SK-N-SH treated with all-trans-retinoic acid at 6 μM for 48 hours (cell line): ENCODE data around the gene KLHDC7B.

Source experiments
- ATAC-seq: fragments of 200-7000 bp; cut with Tn5 transposase; 3 replicates; pipeline ENCODE4 v1.9.1; 2020; ENCODE audit warnings: mild to moderate bottlenecking, moderate library complexity
- BACH2 ChIP-seq: fragments of 250-450 bp; sonication (Bioruptor Pico); IDR thresholded peaks from 2 replicates; pipeline ENCODE4 v1.9.0; 2021; ENCODE audit warnings: mild to moderate bottlenecking, borderline replicate concordance
- CREB5 ChIP-seq: fragments of 250-450 bp; sonication (Bioruptor Pico); IDR thresholded peaks from 2 replicates; pipeline ENCODE4 v1.5.1; 2020; ENCODE audit warnings: low read depth, mild to moderate bottlenecking, moderate library complexity
- CSDC2 ChIP-seq: fragments of 250-450 bp; sonication (Bioruptor Pico); IDR thresholded peaks from 2 replicates; pipeline ENCODE4 v1.5.0; 2020; ENCODE audit warnings: mild to moderate bottlenecking, moderate library complexity
- CSRNP3 ChIP-seq: fragments of 250-450 bp; sonication (Bioruptor Pico); IDR thresholded peaks from 2 replicates; pipeline ENCODE4 v1.5.1; 2021; ENCODE audit warnings: mild to moderate bottlenecking, moderate library complexity
- ESRRG ChIP-seq: fragments of 250-450 bp; sonication (Bioruptor Pico); IDR thresholded peaks from 2 replicates; pipeline ENCODE4 v1.6.1; 2021; ENCODE audit warnings: mild to moderate bottlenecking
- ISL1 ChIP-seq: fragments of 250-450 bp; sonication (Bioruptor Pico); IDR thresholded peaks from 2 replicates; pipeline ENCODE4 v2.1.2; 2022; ENCODE audit warnings: mild to moderate bottlenecking, moderate library complexity
- OSR1 ChIP-seq: fragments of 250-450 bp; sonication (Bioruptor Pico); IDR thresholded peaks from 2 replicates; pipeline ENCODE4 v1.8.0; 2022; ENCODE audit warnings: moderate library complexity, mild to moderate bottlenecking, inconsistent platforms
- POU6F1 ChIP-seq: fragments of 250-450 bp; sonication (Bioruptor Pico); IDR thresholded peaks from 2 replicates; pipeline ENCODE4 v1.8.0; 2021; ENCODE audit warnings: low read depth, mild to moderate bottlenecking, moderate library complexity, borderline replicate concordance
- PPARA ChIP-seq: fragments of 250-450 bp; sonication (Bioruptor Pico); IDR thresholded peaks from 2 replicates; pipeline ENCODE4 v1.5.0; 2020; ENCODE audit warnings: mild to moderate bottlenecking, borderline replicate concordance
- SNAI2 ChIP-seq: fragments of 250-450 bp; sonication (Bioruptor Pico); IDR thresholded peaks from 2 replicates; pipeline ENCODE4 v1.5.0; 2020; ENCODE audit warnings: mild to moderate bottlenecking, moderate library complexity
- TOX ChIP-seq: fragments of 250-450 bp; sonication (Bioruptor Pico); IDR thresholded peaks from 2 replicates; pipeline ENCODE4 v1.8.0; 2021; ENCODE audit warnings: mild to moderate bottlenecking, moderate library complexity, borderline replicate concordance
- TSHZ2 ChIP-seq: fragments of 250-450 bp; sonication (Bioruptor Pico); IDR thresholded peaks from 2 replicates; pipeline ENCODE4 v1.5.0; 2020; ENCODE audit warnings: mild to moderate bottlenecking, moderate library complexity
- ZC3H10 ChIP-seq: fragments of 250-450 bp; sonication (Bioruptor Pico); IDR thresholded peaks from 2 replicates; pipeline ENCODE4 v1.5.1; 2021; ENCODE audit warnings: mild to moderate bottlenecking, moderate library complexity
- ZFP3 ChIP-seq: fragments of 250-450 bp; sonication (Bioruptor Pico); IDR thresholded peaks from 2 replicates; pipeline ENCODE4 v1.5.0; 2020; ENCODE audit warnings: mild to moderate bottlenecking, moderate library complexity
- ZFP30 ChIP-seq: fragments of 450-650 bp; formaldehyde crosslinking; IDR thresholded peaks from 2 replicates; pipeline ENCODE4 v1.5.0; 2022; ENCODE audit warnings: mild to moderate bottlenecking, moderate library complexity
- ZNF565 ChIP-seq: fragments of 450-650 bp; formaldehyde crosslinking; conservative IDR thresholded peaks from 2 replicates; pipeline ENCODE4 v1.5.0; 2020; ENCODE audit warnings: low read depth, mild to moderate bottlenecking, moderate library complexity

Gene KLHDC7B

GRCh38 chr22:50516891-50517290 lies 28.8 kb upstream of the KLHDC7B start (continued):
- TF ChIP-seq TSHZ2 (CRISPR knock-in tag) (no peak), ZNF565 (CRISPR knock-in tag) (no peak), ESRRG (CRISPR knock-in tag) (no peak), CSRNP3 (CRISPR knock-in tag) (no peak), BACH2 (CRISPR knock-in tag) (no peak), CSDC2 (CRISPR knock-in tag) (no peak), OSR1 (no peak)

DNA sequence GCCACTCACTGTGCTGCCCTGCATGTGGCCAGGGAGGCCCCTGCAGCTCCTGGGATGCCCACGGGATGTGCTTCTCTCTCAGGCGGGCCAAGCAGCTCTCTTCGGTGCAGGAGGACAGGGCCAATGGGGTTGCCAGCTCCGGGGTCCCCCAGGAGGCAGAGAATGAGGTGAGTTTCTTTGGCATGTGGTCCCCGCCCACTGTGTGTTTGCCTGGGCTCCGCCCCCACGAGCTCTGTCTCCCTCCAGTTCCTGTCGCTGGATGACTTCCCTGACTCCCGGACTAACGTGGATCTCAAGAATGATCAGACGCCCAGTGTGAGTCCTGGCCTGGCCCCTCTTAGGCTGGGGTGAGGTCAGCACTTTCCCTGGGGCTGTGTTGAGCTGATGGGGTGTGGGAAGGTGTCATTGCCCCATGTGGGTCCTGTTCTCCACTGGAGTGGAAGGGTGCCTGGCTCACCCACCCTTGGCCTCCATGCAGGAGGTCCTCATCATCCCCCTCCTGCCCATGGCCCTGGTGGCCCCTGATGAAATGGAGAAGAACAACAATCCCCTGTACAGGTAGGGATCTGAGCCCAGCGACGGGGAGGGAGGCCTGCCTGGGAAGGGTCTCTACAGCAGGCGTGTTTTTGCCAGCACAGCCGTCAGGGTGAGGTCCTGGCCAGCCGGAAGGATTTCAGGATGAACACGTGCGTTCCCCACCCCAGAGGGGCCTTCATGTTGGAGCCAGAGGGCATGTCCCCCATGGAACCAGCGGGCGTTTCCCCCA lies 28.0 kb upstream of the KLHDC7B start:
- no peak for ATAC-seq
- TF ChIP-seq CSDC2 (CRISPR knock-in tag) (no peak), ZFP30 (no peak), POU6F1 (CRISPR knock-in tag) (no peak), ZFP3 (CRISPR knock-in tag) (no peak), SNAI2 (CRISPR knock-in tag) (no peak), BACH2 (CRISPR knock-in tag) (no peak), TOX (CRISPR knock-in tag) (no peak), CREB5 (CRISPR knock-in tag) (no peak), ZC3H10 (CRISPR knock-in tag) (no peak), CSRNP3 (CRISPR knock-in tag) (no peak), ESRRG (CRISPR knock-in tag) (no peak), OSR1 (no peak)

- ATAC-seq = no peak
- TF ChIP-seq TSHZ2 (CRISPR knock-in tag) = no peak
- TF ChIP-seq ZNF565 (CRISPR knock-in tag) = no peak
- no peak for TF ChIP-seq PPARA (CRISPR knock-in tag)
- TF ChIP-seq ISL1 (CRISPR knock-in tag) = no peak
Measured at GRCh38 chr22:50518606-50519005, 27.1 kb upstream of the KLHDC7B start.
